Fibroblast of villous mesenchyme (primary cell): Measurements from ENCODE around the gene AVPR2. TPM values are rescaled to one million over a fixed set of nuclear protein-coding genes. Genes with fewer than 3 reads are reported as not detected.

Experiments
- DNase-seq: peaks from one replicate; pipeline ENCODE4 v3.0.0-alpha.2; 2010; ENCODE audit warnings: low read depth
- H3K4me3 ChIP-seq: 2 replicates; pipeline ENCODE4 v1.5.1; 2011; ENCODE audit warnings: low read depth, mild to moderate bottlenecking, low read length
- CTCF ChIP-seq: IDR thresholded peaks from 2 replicates; pipeline ENCODE4 v1.5.1; 2012; ENCODE audit warnings: low read depth, mild to moderate bottlenecking, low read length; ENCODE audit not compliant: insufficient read depth
- total RNA-seq: library from RNA; depleted of rRNA; stranded (reverse); fragments of >200 nt; gene quantifications from 2 replicates; pipeline ENCODE4 v1.2.3, GENCODE V29; 2012

AVPR2 gene
- total RNA-seq, 1 donor = not detected

GRCh38 chrX:153871451-153871850, 33.0 kb upstream of the AVPR2 start:
- no peak overlapping the region for H3K4me3 ChIP-seq
- no peak for TF ChIP-seq CTCF
- DNase-seq = no peak

- TF ChIP-seq CTCF = no peak
- no peak for DNase-seq
- H3K4me3 ChIP-seq = no peak overlapping the region
Measured at GRCh38 chrX:153871946-153872878, 32.3 kb upstream of the AVPR2 start.

- no peak for TF ChIP-seq CTCF
- DNase-seq = no peak
- H3K4me3 ChIP-seq = no peak overlapping the region
Measured at GRCh38 chrX:153873282-153874084, 31.0 kb upstream of the AVPR2 start.

GRCh38 chrX:153874085-153874365, 30.4 kb upstream of the AVPR2 start:
- DNase-seq = no peak
- H3K4me3 ChIP-seq = no peak overlapping the region
- no peak for TF ChIP-seq CTCF

GRCh38 chrX:153874366-153875125, 29.9 kb upstream of the AVPR2 start:
- TF ChIP-seq CTCF = no peak
- no peak for DNase-seq
- no peak overlapping the region for H3K4me3 ChIP-seq

GRCh38 chrX:153875391-153876111, 28.9 kb upstream of the AVPR2 start:
- peak; percentile 41 for DNase-seq
- TF ChIP-seq CTCF = no peak
- H3K4me3 ChIP-seq = no peak overlapping the region
